GM19351 (cell line): ENCODE measurements around the gene PLEKHH1.
A peak's percentile ranks its signal among the peaks of the same experiment; 100 is the strongest.
"Not testable (repeated sequence)": the region's sequence is repeated elsewhere in the genome, so short reads cannot be mapped to it uniquely, and the experiment has no call there.

Experiments
- ATAC-seq: cut with Tn5 transposase; IDR thresholded peaks from one replicate; pipeline ENCODE4 v1.9.1; 2021; ENCODE audit warnings: mild to moderate bottlenecking, moderate library complexity; ENCODE audit not compliant: unreplicated experiment

Gene PLEKHH1

GRCh38 chr14:67579636-67580035, 46.5 kb downstream of the PLEKHH1 start:
- no peak for ATAC-seq

DNA sequence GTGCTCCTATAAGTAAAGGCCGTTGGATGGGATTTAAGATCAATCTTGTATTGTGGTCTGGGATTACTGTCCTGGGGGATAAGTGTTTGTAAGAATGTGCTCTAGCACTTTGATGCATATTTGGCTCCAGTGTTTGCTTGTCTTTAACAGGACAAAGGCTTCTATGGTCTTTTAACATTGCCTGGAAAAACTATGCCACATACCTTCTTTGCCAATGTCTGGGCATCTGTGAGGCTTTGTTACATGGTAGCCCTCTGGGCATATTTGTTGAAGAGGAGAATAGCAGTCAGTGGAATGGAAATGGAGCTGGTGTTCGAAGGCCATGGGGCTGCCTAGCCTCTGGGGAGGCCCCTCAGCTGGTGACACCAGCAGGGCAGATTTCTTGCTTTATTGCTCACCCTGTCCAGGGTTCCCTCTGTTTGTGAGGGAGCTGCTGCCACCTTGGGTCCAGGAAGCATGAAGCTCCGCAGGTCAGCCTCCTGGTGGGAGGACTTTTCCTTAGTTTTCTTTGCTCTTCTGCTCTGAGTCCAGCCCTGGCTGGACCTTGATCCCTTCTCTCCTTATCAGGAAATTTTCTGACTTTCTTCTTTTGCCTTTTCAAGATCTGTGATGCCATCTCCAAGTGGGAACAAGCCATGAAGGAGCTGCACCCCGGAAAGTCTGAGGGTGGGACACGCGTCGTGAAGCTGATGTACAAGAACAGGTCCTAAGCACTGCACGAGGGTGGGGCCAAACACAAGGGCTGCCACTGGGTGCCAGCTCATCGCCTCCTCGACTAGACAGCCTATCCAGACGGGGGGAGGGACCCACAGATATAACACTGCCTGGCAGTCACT, 47.5 kb downstream of the PLEKHH1 start:
- no peak for ATAC-seq

GRCh38 chr14:67581643-67582042, 48.6 kb downstream of the PLEKHH1 start:
- ATAC-seq = no peak

GRCh38 chr14:67582061-67582460, 49.0 kb downstream of the PLEKHH1 start:
- no peak for ATAC-seq

GRCh38 chr14:67583711-67584644, 50.9 kb downstream of the PLEKHH1 start:
- ATAC-seq = no peak

DNA sequence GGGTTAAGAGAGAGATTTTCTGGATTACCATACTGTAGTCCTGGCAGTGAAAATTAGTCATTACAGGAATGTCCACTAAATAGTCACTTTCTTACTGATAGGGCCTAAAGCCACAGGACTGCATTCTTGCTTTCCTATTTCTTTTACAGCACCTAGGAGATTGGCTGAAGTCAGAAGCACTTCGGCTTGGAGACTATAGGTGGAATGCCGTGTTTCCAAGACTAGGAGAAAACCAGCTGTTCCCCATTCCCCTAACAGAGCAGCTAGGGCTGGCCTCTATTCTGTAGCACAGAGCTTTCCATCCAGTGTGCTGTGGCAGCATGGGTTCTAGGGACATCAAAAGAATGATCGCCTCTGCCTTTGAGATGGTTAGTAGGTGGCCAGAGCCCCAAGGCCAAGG, 51.9 kb downstream of the PLEKHH1 start:
- no peak for ATAC-seq

- no peak for ATAC-seq
Observed at GRCh38 chr14:67586369-67586768, 53.3 kb downstream of the PLEKHH1 start.

- no peak for ATAC-seq
Observed at GRCh38 chr14:67589204-67589770, 56.2 kb downstream of the PLEKHH1 start.

GRCh38 chr14:67593650-67594049, 60.6 kb downstream of the PLEKHH1 start:
- ATAC-seq = not testable (repeated sequence)

DNA sequence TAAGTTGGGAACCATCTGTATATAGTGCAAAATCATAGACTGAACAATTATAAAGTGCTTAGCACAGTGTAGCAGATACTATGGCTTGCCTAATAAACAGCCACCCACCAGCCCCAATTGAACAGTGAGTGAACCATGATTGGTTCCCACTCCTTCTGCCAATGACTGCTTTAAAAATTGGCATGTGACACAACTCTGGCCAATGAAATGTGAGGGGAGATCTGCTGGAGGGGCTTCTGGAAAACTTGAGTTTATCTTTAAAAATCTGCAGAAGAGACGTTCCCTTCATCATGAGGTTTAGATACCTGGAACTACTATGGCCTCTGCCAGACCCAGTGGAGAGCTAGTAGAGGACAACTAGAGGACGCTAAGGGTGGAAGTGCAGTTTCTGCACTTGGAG, 62.3 kb downstream of the PLEKHH1 start:
- ATAC-seq = no peak

- ATAC-seq = peak; percentile 90
Observed at GRCh38 chr14:67599698-67600561, 66.8 kb downstream of the PLEKHH1 start, which contains the start of gene PIGH. Gene PIGH (minus strand): TSS chr14:67600268. CDS start chr14:67600203, 65 bp downstream.

- ATAC-seq = not testable (repeated sequence)
Observed at GRCh38 chr14:67600562-67600974, 67.5 kb downstream of the PLEKHH1 start.

DNA sequence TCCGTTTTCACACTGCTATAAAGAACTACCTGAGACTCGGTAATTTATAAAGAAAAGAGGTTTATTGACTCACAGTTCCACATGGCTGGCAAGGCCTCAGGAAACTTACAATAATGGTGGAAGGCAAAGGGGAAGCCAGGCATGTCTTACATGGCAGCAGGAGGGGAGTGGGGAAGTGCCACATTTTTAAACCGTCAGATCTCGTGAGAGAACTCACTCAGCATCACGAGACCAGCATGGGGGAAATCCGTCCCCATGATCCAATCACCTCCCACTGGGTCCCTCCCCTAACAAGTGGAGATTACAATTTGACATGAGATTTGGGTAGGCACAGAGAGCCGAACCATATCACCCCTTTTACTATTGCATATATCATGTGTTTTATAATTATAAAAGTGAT, 69.0 kb downstream of the PLEKHH1 start:
- ATAC-seq = no peak

GRCh38 chr14:67602995-67603545, 70.0 kb downstream of the PLEKHH1 start:
- ATAC-seq = peak; percentile 70

GRCh38 chr14:67607646-67608045, 74.6 kb downstream of the PLEKHH1 start:
- no peak for ATAC-seq

- ATAC-seq = no peak
Observed at GRCh38 chr14:67609642-67610310, 76.7 kb downstream of the PLEKHH1 start.

DNA sequence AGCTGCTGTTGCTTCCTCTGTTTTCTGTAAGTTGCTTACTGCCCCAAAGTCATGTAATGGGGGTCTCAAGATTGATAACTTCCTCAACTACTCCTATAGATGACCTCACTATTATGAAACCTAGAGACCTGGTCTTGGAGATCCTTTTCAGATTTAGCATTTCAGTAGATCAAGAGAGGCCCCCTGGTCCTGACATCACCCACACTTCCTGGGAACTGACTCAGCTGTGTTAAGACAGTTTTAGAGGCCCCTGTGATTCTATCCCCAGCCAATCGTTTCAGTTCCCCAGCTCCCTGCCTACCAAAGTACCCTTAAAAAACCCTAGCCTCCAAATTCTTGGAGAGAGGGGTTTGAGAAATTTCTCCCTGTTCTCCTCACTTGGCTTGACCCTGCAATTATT, 77.4 kb downstream of the PLEKHH1 start:
- ATAC-seq = no peak

GRCh38 chr14:67618617-67619063, 85.5 kb downstream of the PLEKHH1 start:
- no peak for ATAC-seq

DNA sequence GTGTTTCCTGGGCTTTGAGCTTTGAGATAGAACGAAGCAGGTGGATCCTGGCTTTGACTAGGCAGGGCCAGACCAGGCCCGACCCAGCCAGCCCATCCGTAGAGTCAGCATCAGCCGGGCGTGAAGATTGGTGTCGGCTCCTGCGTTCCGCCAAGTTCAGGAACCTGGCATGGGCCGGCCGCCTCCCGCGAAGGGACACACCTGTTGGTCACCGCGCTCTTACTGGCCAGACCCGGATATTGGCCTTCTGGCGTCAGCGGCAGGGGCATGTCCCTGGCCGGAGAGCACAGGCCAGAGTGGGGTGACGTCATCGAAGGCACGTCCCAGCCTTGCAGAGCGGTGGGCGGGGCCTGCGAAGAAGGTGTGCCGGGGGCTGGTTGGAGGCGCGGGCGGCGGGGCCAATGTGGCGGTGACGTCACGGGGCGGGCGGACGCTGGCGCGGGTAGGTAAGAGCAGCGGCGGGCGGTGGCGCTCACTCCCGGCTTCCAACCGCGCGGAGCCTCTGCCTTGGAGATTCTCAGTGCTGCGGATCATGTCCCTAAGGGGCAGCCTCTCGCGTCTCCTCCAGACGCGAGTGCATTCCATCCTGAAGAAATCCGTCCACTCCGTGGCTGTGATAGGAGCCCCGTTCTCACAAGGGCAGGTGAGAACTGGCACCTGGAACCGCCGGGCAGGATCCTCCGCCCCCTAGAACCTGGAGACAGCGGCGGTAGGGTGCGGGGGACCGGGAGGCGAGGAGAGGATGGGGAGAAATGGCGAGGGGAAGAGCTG, 86.5 kb downstream of the PLEKHH1 start, which contains the start of gene ARG2:
Gene ARG2, plus strand, starts transcription at position 475 of the 771 bp plus-strand sequence. Its CDS starts 58 bp downstream, at position 533.
- peak; percentile 96 for ATAC-seq
